ENCODE data around the gene CRYGN. TPM values are rescaled to one million over a fixed set of nuclear protein-coding genes. Genes with fewer than 3 reads are reported as not detected.

CRYGN gene
- total RNA-seq, 1 donor from 2014 or later: not detected

GRCh38 chr7:151428378-151429236, 11.3 kb downstream of the CRYGN start:
- TF ChIP-seq CTCF (IDR thresholded peaks at IDR 0.05): no peak
- Mint-ChIP-seq H3K27ac (no peak overlapping the region), H3K36me3 (ENCODE audit: low read depth) (no peaks in the 10 kb centered on the region), H3K4me1 (peaks cover 13% of the 10 kb centered on the region), H3K27me3 (peaks cover 13% of the 10 kb centered on the region), H3K4me3 (no peak overlapping the region), H3K9me3 (no peaks in the 10 kb centered on the region)
- intact Hi-C loops (cut with micrococcal nuclease): no loop called here
- ATAC-seq (ENCODE audit: low read depth): no peak
- ChIA-PET CTCF (no interaction called here), POLR2A (no interaction called here)
- no peak for DNase-seq

GRCh38 chr7:151427705-151428377, 12.1 kb downstream of the CRYGN start:
- ChIA-PET POLR2A (no interaction called here), CTCF (no interaction called here)
- H3K27ac Mint-ChIP-seq: no peak overlapping the region
- peaks cover 10% of the 10 kb centered on the region for H3K4me1 Mint-ChIP-seq
- TF ChIP-seq CTCF (IDR thresholded peaks at IDR 0.05): no peak
- H3K36me3 Mint-ChIP-seq (ENCODE audit: low read depth): no peaks in the 10 kb centered on the region
- H3K9me3 Mint-ChIP-seq: no peaks in the 10 kb centered on the region
- DNase-seq: no peak
- no peak for ATAC-seq (ENCODE audit: low read depth)
- H3K27me3 Mint-ChIP-seq: peaks cover 13% of the 10 kb centered on the region
- intact Hi-C loops (cut with micrococcal nuclease): no loop called here
- no peak overlapping the region for H3K4me3 Mint-ChIP-seq

GRCh38 chr7:151426904-151427704, 12.8 kb downstream of the CRYGN start:
- TF ChIP-seq CTCF (IDR thresholded peaks at IDR 0.05): no peak
- POLR2A ChIA-PET: no interaction called here
- Mint-ChIP-seq H3K27ac (no peak overlapping the region), H3K4me3 (no peak overlapping the region), H3K9me3 (peaks cover 3% of the 10 kb centered on the region), H3K27me3 (peaks cover 17% of the 10 kb centered on the region), H3K36me3 (ENCODE audit: low read depth) (no peaks in the 10 kb centered on the region), H3K4me1 (peaks cover 7% of the 10 kb centered on the region)
- DNase-seq (no peak), ATAC-seq (ENCODE audit: low read depth) (no peak)
- CTCF ChIA-PET: no interaction called here
- intact Hi-C loops (cut with micrococcal nuclease): no loop called here

- ChIA-PET CTCF (no interaction called here), POLR2A (no interaction called here)
- no peak for ATAC-seq (ENCODE audit: low read depth)
- TF ChIP-seq CTCF (IDR thresholded peaks at IDR 0.05): no peak
- Mint-ChIP-seq H3K4me1 (peaks cover 7% of the 10 kb centered on the region), H3K27ac (no peak overlapping the region), H3K4me3 (no peak overlapping the region), H3K9me3 (peaks cover 9% of the 10 kb centered on the region), H3K27me3 (peaks cover 22% of the 10 kb centered on the region), H3K36me3 (ENCODE audit: low read depth) (no peaks in the 10 kb centered on the region)
- intact Hi-C loops (cut with micrococcal nuclease): no loop called here
- DNase-seq: no peak
Measured at GRCh38 chr7:151426441-151426903, 13.5 kb downstream of the CRYGN start.
